Activated CD4-positive, alpha-beta T cell treated with anti-CD3 and anti-CD28 coated beads, Interleukin-2, Interleukin-6, amounts not matched to agents 100 ng/mL and 50 ng/mL, durations not matched to agents 16 hours and 8 hours (primary cell): Measurements from ENCODE around the gene KHNYN.
"Not testable (repeated sequence)": the region's sequence is repeated elsewhere in the genome, so short reads cannot be mapped to it uniquely, and the experiment has no call there.

Experiments
- DNase-seq: peaks from one replicate; pipeline ENCODE4 v3.0.0-alpha.2; 2020

KHNYN gene

DNA sequence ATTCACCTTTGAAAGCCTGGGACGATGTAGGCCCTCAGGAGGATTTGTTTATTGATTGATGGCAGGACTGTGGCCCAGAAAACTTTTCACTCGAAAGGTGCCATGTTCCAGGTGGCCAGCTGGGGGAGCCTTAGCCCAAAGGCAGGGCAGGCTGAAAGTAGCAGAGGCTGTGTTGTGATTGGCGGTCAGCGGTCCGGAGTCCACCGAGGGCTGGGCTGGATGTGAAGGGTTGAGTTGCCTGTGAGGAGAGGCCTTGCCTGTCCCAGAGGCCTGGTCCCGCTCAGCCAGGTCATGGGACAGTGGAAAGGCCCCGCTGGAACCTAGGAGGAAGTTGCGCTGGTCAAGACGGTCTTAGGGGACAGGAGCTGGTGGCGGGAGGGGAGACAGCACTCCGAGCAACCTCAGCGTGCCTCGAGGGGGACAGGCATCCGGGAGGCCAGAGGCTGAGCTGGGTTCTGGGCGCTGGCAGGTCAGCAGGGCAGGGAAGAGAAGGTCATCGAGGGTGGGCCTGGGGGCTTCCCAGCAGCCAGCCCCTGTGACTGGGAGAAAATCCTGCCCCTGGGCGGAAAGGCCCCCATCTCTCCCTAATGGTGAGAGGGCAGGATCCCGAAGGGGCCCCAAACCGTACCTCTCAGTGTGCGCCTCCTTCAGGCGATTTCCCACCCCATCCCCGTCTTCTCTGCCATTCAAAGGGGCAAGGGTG, 52.0 kb downstream of the KHNYN start:
- peak; percentile 70 for DNase-seq

DNA sequence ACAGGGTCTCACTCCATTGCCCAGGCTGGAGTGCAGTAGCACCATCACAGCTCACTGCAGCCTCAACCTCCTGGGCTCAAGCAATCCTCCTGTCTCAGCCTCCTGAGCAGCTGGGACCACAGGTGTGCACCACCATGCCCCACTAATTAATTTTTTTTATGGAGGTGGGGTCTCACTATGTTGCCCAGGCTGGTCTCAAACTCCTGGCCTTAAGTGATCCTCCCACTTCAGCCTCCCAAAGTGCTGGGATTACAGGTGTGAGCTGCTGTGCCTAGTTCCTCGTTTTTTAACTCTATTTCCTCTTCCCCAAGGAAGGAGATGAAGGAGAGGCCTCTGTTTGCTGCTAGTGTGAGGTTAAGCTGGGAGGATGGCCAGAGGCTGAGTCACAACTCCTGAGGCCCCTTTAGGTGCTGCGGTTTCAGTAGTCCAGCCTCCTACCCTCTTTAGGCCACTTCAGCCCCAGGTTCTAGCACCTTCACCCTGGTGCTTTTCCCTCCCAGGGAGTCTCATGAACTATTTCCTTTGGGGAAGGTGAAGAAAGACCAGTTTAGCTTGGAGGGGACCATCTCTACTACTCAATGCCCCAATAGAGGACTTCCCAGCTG, 53.0 kb downstream of the KHNYN start:
- DNase-seq = not testable (repeated sequence)

DNA sequence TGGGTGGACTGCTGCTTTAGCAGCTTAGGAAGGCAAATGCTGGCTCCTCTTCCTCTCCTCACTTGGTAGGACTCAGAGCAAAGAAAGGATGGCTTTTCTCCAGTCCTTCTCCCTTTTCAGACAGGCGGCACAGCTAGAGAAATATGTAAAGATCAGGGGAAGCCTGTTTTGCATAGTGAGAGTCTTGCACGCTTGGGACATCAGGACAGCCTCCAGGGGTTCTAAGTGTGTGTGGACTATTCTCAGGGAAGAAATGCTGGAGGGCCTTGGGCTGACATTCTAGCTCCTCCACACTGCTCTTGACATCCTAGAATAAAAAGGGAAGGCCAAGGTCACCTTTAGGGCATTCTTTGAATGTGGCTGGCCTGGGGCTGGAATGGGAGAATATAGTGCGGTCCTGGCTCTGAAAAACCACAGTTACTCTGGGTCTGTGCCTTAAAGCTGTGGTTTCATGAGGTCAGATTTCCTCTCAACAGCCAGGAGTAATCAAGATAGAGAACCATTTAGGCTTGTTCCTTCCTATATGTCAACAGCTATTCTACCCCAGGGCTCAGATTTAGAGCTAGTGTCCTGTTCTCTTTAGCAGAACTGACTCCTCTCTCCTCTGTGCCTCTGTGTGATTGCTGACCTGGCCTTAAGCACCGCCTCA, 54.0 kb downstream of the KHNYN start:
- DNase-seq = peak; percentile 45
